Measurements from ENCODE around the gene TBL1XR1. TPM values are rescaled to one million over a fixed set of nuclear protein-coding genes. Genes with fewer than 3 reads are reported as not detected.

TBL1XR1 gene
- total RNA-seq, 1 experiment from 2014 or later: 127 TPM

- no peak overlapping the region for H3K4me3 Mint-ChIP-seq (ENCODE audit: unreplicated experiment)
- Histone ChIP-seq H3K9me3 (peaks cover 4% of the 10 kb centered on the region; the same call in 1 of the 2 replicates), H3K4me3 (ENCODE audit: low read depth, low read length) (no peak overlapping the region), H3K36me3 (ENCODE audit: control insufficient read depth, insufficient read depth, low read length) (0 out of 2 replicates have a peak, but pooled peaks cover 1% of the 10 kb centered on the region), H3K27me3 (replicated peaks; ENCODE audit: control insufficient read depth, insufficient read depth, low read length) (no peaks in the 10 kb centered on the region), H3K4me1 (peaks cover 45% of the 10 kb centered on the region)
- H3K27ac Mint-ChIP-seq (ENCODE audit: unreplicated experiment): no peak overlapping the region
- intact Hi-C loops (cut with micrococcal nuclease; ENCODE audit: unreplicated experiment): no loop called here
- BruUV-seq (replicated peaks): no TSS peak
- H3K9me3 Mint-ChIP-seq (ENCODE audit: unreplicated experiment): no peaks in the 10 kb centered on the region
- TF ChIP-seq CTCF (IDR thresholded peaks at IDR 0.05; ENCODE audit: insufficient read depth in 1 of 2, low read depth in 1 of 2, low read length in 1 of 2, severe bottlenecking in 1 of 2, unreplicated experiment in 1 of 2): no peak
- ChIA-PET CTCF (no interaction called here), POLR2A (no interaction called here)
- DNase-seq: no peak
- H3K4me1 Mint-ChIP-seq (ENCODE audit: low read depth, unreplicated experiment): peaks cover 5% of the 10 kb centered on the region
- H3K27me3 Mint-ChIP-seq (ENCODE audit: insufficient read depth, unreplicated experiment): no peaks in the 10 kb centered on the region
- peaks cover 30% of the 10 kb centered on the region for H3K36me3 Mint-ChIP-seq (ENCODE audit: insufficient read depth, unreplicated experiment)
These were observed 50.6 kb downstream of the TBL1XR1 start for GRCh38 chr3:177146646-177147045.

DNA sequence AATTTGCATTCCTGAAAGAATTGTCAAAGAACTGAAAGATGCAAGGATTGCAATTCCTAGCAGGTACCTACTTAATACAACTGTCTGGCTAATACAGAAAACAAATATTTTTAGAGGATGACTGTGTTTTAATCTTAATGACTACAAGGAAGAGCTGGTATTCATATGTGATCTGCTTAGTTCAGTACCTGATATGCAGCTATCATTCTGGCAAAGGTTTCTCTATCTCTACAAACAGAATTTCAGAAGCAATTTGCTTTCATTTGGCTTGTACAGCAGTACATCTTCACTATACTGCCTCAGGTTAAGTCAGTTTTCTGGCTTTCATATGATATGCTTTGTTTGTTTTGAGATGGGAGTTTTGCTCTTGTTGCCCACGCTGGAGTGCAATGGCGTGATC, 51.3 kb downstream of the TBL1XR1 start:
- Histone ChIP-seq H3K36me3 (ENCODE audit: control insufficient read depth, insufficient read depth, low read length) (0 out of 2 replicates have a peak, but pooled peaks cover 1% of the 10 kb centered on the region), H3K9me3 (peaks cover 4% of the 10 kb centered on the region; the same call in 1 of the 2 replicates), H3K4me3 (ENCODE audit: low read depth, low read length) (no peak overlapping the region), H3K27me3 (replicated peaks; ENCODE audit: control insufficient read depth, insufficient read depth, low read length) (no peaks in the 10 kb centered on the region), H3K4me1 (peaks cover 43% of the 10 kb centered on the region)
- no peaks in the 10 kb centered on the region for H3K27me3 Mint-ChIP-seq (ENCODE audit: insufficient read depth, unreplicated experiment)
- no peak overlapping the region for H3K4me3 Mint-ChIP-seq (ENCODE audit: unreplicated experiment)
- H3K36me3 Mint-ChIP-seq (ENCODE audit: insufficient read depth, unreplicated experiment): peaks cover 30% of the 10 kb centered on the region
- no peak overlapping the region for H3K27ac Mint-ChIP-seq (ENCODE audit: unreplicated experiment)
- ChIA-PET POLR2A (no interaction called here), CTCF (no interaction called here)
- no peaks in the 10 kb centered on the region for H3K9me3 Mint-ChIP-seq (ENCODE audit: unreplicated experiment)
- peaks cover 7% of the 10 kb centered on the region for H3K4me1 Mint-ChIP-seq (ENCODE audit: low read depth, unreplicated experiment)
- no peak for DNase-seq
- intact Hi-C loops (cut with micrococcal nuclease; ENCODE audit: unreplicated experiment): no loop called here
- no TSS peak for BruUV-seq (replicated peaks)
- no peak for TF ChIP-seq CTCF (IDR thresholded peaks at IDR 0.05; ENCODE audit: insufficient read depth in 1 of 2, low read depth in 1 of 2, low read length in 1 of 2, severe bottlenecking in 1 of 2, unreplicated experiment in 1 of 2)

DNA sequence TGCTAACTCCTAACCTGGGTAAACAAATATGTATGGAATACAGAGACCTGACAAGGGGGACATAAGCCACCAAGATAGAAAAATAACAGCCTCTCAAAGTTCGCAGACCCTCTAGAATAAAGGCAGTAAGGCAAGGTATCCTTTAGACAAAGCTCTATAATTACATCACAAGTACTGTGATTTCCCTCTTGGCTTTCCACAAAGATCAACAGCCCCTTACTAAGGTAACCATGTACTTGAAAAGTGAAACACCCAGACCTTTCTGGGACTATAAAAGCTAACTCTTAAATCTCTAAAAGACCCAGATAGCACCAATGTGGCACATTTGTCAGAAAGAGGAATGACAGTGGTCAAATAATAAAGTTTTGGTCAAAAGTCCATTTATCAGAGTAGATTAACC, 51.9 kb downstream of the TBL1XR1 start:
- no peaks in the 10 kb centered on the region for H3K27me3 ChIP-seq (replicated peaks; ENCODE audit: control insufficient read depth, insufficient read depth, low read length)
- peaks cover 30% of the 10 kb centered on the region for H3K36me3 Mint-ChIP-seq (ENCODE audit: insufficient read depth, unreplicated experiment)
- H3K9me3 ChIP-seq: peaks cover 4% of the 10 kb centered on the region; the same call in 1 of the 2 replicates
- H3K36me3 ChIP-seq (ENCODE audit: control insufficient read depth, insufficient read depth, low read length): 0 out of 2 replicates have a peak, but pooled peaks cover 1% of the 10 kb centered on the region
- BruUV-seq (replicated peaks): no TSS peak
- no peak for TF ChIP-seq CTCF (IDR thresholded peaks at IDR 0.05; ENCODE audit: insufficient read depth in 1 of 2, low read depth in 1 of 2, low read length in 1 of 2, severe bottlenecking in 1 of 2, unreplicated experiment in 1 of 2)
- ChIA-PET CTCF (no interaction called here), POLR2A (no interaction called here)
- H3K4me3 ChIP-seq (ENCODE audit: low read depth, low read length): no peak overlapping the region
- intact Hi-C loops (cut with micrococcal nuclease; ENCODE audit: unreplicated experiment): no loop called here
- H3K4me1 ChIP-seq: peaks cover 37% of the 10 kb centered on the region
- H3K9me3 Mint-ChIP-seq (ENCODE audit: unreplicated experiment): no peaks in the 10 kb centered on the region
- H3K27ac Mint-ChIP-seq (ENCODE audit: unreplicated experiment): no peak overlapping the region
- no peak for DNase-seq
- H3K27me3 Mint-ChIP-seq (ENCODE audit: insufficient read depth, unreplicated experiment): no peaks in the 10 kb centered on the region
- peaks cover 7% of the 10 kb centered on the region for H3K4me1 Mint-ChIP-seq (ENCODE audit: low read depth, unreplicated experiment)
- H3K4me3 Mint-ChIP-seq (ENCODE audit: unreplicated experiment): no peak overlapping the region
